Uterus (tissue), 2 donors: ENCODE results near the gene PEPD.

Experiments used
- POLR2A ChIP-seq, 2 donors: fragments of 450-650 bp; IDR thresholded peaks; one replicate each; pipeline ENCODE4 v1.6.1; 2016; ENCODE audit warnings: antibody characterized with exemption in 2 of 2, mild to moderate bottlenecking in 1 of 2, moderate library complexity in 1 of 2
- TF ChIP-seq, protein P1 (sequence below), 4 experiments: fragments of 200-600 bp in 2 of 4; fragments of 450-650 bp in 2 of 4; sonication (generic) in 2 of 4; IDR thresholded peaks; one replicate each; pipeline ENCODE4 v1.5.1; 2016 to 2019; ENCODE audit warnings: antibody characterized with exemption in 4 of 4, mild to moderate bottlenecking in 2 of 4, moderate library complexity in 1 of 4

GRCh38 chr19:33435706-33436359 is 85.8 kb downstream of the PEPD start:
- TF ChIP-seq, protein P1, sequence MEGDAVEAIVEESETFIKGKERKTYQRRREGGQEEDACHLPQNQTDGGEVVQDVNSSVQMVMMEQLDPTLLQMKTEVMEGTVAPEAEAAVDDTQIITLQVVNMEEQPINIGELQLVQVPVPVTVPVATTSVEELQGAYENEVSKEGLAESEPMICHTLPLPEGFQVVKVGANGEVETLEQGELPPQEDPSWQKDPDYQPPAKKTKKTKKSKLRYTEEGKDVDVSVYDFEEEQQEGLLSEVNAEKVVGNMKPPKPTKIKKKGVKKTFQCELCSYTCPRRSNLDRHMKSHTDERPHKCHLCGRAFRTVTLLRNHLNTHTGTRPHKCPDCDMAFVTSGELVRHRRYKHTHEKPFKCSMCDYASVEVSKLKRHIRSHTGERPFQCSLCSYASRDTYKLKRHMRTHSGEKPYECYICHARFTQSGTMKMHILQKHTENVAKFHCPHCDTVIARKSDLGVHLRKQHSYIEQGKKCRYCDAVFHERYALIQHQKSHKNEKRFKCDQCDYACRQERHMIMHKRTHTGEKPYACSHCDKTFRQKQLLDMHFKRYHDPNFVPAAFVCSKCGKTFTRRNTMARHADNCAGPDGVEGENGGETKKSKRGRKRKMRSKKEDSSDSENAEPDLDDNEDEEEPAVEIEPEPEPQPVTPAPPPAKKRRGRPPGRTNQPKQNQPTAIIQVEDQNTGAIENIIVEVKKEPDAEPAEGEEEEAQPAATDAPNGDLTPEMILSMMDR (IDR thresholded peaks at IDR 0.05) = no peak
- TF ChIP-seq POLR2A (IDR thresholded peaks at IDR 0.05) = no peak
